Mammary epithelial cell (primary cell): ENCODE measurements around the gene SLC29A1.

Experiments
- EZH2 ChIP-seq: IDR thresholded peaks from 2 replicates; pipeline ENCODE4 v1.6.1; 2012; ENCODE audit warnings: low read length, inconsistent platforms, borderline replicate concordance
- TF ChIP-seq, protein P1 (sequence below), 2 donors: IDR thresholded peaks in 1 of 2; conservative IDR thresholded peaks in 1 of 2; 2 replicates each; pipeline ENCODE4 v1.5.1; 2011 to 2012; ENCODE audit warnings: inconsistent platforms in 2 of 2, low read length in 2 of 2, mild to moderate bottlenecking in 2 of 2, control low read depth in 1 of 2, low read depth in 1 of 2; ENCODE audit not compliant: insufficient read depth in 1 of 2; ENCODE audit errors: extremely low read depth in 1 of 2

DNA sequence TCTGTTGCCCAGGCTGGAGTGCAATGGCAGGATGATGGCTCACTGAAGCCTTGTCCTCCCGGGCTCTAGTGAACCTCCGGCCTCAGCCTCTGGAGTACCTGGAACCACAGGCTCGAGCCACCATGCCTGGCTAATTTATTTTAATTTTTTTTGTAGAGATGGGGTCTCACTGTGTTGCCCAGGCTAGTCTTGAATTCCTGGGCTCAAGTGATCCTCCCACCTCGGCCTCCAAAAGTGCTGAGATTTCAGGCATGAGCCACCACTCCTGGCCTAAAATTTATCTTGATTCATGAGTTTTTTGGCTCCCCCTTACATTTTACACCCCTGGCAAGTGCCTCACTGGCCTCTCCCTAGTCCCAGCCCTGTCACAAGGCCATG is 2.5 kb upstream of the SLC29A1 start:
- TF ChIP-seq, protein P1, sequence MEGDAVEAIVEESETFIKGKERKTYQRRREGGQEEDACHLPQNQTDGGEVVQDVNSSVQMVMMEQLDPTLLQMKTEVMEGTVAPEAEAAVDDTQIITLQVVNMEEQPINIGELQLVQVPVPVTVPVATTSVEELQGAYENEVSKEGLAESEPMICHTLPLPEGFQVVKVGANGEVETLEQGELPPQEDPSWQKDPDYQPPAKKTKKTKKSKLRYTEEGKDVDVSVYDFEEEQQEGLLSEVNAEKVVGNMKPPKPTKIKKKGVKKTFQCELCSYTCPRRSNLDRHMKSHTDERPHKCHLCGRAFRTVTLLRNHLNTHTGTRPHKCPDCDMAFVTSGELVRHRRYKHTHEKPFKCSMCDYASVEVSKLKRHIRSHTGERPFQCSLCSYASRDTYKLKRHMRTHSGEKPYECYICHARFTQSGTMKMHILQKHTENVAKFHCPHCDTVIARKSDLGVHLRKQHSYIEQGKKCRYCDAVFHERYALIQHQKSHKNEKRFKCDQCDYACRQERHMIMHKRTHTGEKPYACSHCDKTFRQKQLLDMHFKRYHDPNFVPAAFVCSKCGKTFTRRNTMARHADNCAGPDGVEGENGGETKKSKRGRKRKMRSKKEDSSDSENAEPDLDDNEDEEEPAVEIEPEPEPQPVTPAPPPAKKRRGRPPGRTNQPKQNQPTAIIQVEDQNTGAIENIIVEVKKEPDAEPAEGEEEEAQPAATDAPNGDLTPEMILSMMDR (conservative IDR thresholded peaks at IDR 0.05 in 1 of 2, IDR thresholded peaks at IDR 0.05 in 1 of 2; ENCODE audit: extremely low read depth in 1 of 2, insufficient read depth in 1 of 2, low read depth in 1 of 2, low read length in 2 of 2), result no peak
- TF ChIP-seq EZH2, result no peak
